Activated CD4-positive, alpha-beta T cell treated with anti-CD3 and anti-CD28 coated beads, Interleukin-2, amount 50 U/mL, for 1 hour (primary cell): Measurements from ENCODE around the gene HAGHL.
A peak's percentile ranks its signal among the peaks of the same experiment; 100 is the strongest.

ENCODE experiments used
- DNase-seq: peaks from one replicate; pipeline ENCODE4 v3.0.0-alpha.2; 2020

HAGHL gene

GRCh38 chr16:726438-727290 lies at the start of gene HAGHL, which contains the start of gene CCDC78:
TSS of gene HAGHL (plus strand) at chr16:727106. CDS start at chr16:727510, 404 bp downstream.
TSS of gene CCDC78 (minus strand) at chr16:726443. CDS start at chr16:726367, 76 bp downstream.
- peak; percentile 48 for DNase-seq

GRCh38 chr16:677316-678190 lies 49.4 kb upstream of the HAGHL start:
- DNase-seq = no peak

- no peak for DNase-seq
These were observed 48.6 kb upstream of the HAGHL start for GRCh38 chr16:678209-678857.

GRCh38 chr16:678858-679813 lies 47.8 kb upstream of the HAGHL start:
- DNase-seq = peak; percentile 40

GRCh38 chr16:679814-680624 lies 46.9 kb upstream of the HAGHL start, which contains the start of gene STUB1:
TSS of gene STUB1 (plus strand) at chr16:680410. CDS start at chr16:680526, 116 bp downstream.
- peak; percentile 88 for DNase-seq

GRCh38 chr16:680625-680945 lies 46.3 kb upstream of the HAGHL start:
- no peak for DNase-seq

GRCh38 chr16:680967-681745 lies 45.8 kb upstream of the HAGHL start:
- DNase-seq = no peak

- DNase-seq = no peak
These were observed 45.0 kb upstream of the HAGHL start for GRCh38 chr16:681746-682427.

GRCh38 chr16:682493-683395 lies 44.2 kb upstream of the HAGHL start:
- no peak for DNase-seq

- DNase-seq = no peak
These were observed 43.4 kb upstream of the HAGHL start for GRCh38 chr16:683396-684070.

- peak; percentile 95 for DNase-seq
These were observed 42.7 kb upstream of the HAGHL start, which contains the start of gene JMJD8 for GRCh38 chr16:684071-684794. TSS of gene JMJD8 (minus strand) at chr16:684334. CDS start at chr16:684319, 15 bp downstream.

- no peak for DNase-seq
These were observed 41.8 kb upstream of the HAGHL start for GRCh38 chr16:684961-685696.

- no peak for DNase-seq
These were observed 40.9 kb upstream of the HAGHL start for GRCh38 chr16:685967-686366.

- DNase-seq = no peak
These were observed 40.2 kb upstream of the HAGHL start for GRCh38 chr16:686459-687260.

GRCh38 chr16:687499-687898 lies 39.4 kb upstream of the HAGHL start:
- no peak for DNase-seq
